Body of pancreas (tissue), 4 donors: Measurements from ENCODE around the gene SYNJ2.

Experiments
- CTCF ChIP-seq, 7 experiments: fragments of 450-650 bp in 4 of 7; fragments of 200-600 bp in 3 of 7; sonication (generic) in 3 of 7; IDR thresholded peaks; one replicate each; pipeline ENCODE4 v1.5.1; 2016 to 2019; ENCODE audit warnings: antibody characterized with exemption in 7 of 7
- POLR2A ChIP-seq, 3 donors: fragments of 450-650 bp; IDR thresholded peaks; one replicate each; pipeline ENCODE4 v1.6.1; 2016; ENCODE audit warnings: antibody characterized with exemption in 3 of 3, mild to moderate bottlenecking in 2 of 3

GRCh38 chr6:158019416-158019815 is 37.8 kb downstream of the SYNJ2 start:
- TF ChIP-seq CTCF (IDR thresholded peaks at IDR 0.05) (no peak), POLR2A (IDR thresholded peaks at IDR 0.05) (no peak)
